Activated CD8-positive, alpha-beta T cell treated with anti-CD3 and anti-CD28 coated beads for 36 hours (primary cell): ENCODE data around the gene MICB. TPM values are rescaled to one million over a fixed set of nuclear protein-coding genes. Genes with fewer than 3 reads are reported as not detected.

Source experiments
- ATAC-seq: fragments of 200-7000 bp; cut with Tn5 transposase; one replicate; pipeline ENCODE4 v1.10.0; 2021; ENCODE audit warnings: mild to moderate bottlenecking, moderate library complexity
- CTCF ChIA-PET: fragments of 350-600 bp; sonication (Branson Sonifier 250); formaldehyde crosslinking; loops from one replicate; lab custom pipeline; 2021; ENCODE audit warnings: antibody characterized with exemption; lab: Charles Lee
- POLR2A ChIA-PET: fragments of 350-600 bp; sonication (Branson Sonifier 250); formaldehyde crosslinking; loops from one replicate; lab custom pipeline; 2021; ENCODE audit warnings: antibody characterized with exemption; lab: Charles Lee
- DNase-seq: peaks from one replicate; pipeline ENCODE4 v3.0.0-alpha.2; 2020
- H3K27ac Mint-ChIP-seq: one replicate; pipeline ENCODE4 v1.8.0; 2021; ENCODE audit warnings: mild to moderate bottlenecking, mixed read lengths
- H3K27me3 Mint-ChIP-seq: one replicate; pipeline ENCODE4 v1.8.0; 2021; ENCODE audit warnings: mixed read lengths
- H3K36me3 Mint-ChIP-seq: one replicate; pipeline ENCODE4 v1.8.0; 2021; ENCODE audit warnings: low read depth, mixed read lengths
- H3K4me1 Mint-ChIP-seq: one replicate; pipeline ENCODE4 v1.8.0; 2021; ENCODE audit warnings: low read depth, mixed read lengths
- H3K4me3 Mint-ChIP-seq: one replicate; pipeline ENCODE4 v1.8.0; 2021; ENCODE audit warnings: mild to moderate bottlenecking, moderate library complexity, mixed read lengths
- H3K9me3 Mint-ChIP-seq: one replicate; pipeline ENCODE4 v1.8.0; 2021; ENCODE audit warnings: mixed read lengths
- intact Hi-C: fragments of 100-400 bp; cut with micrococcal nuclease; formaldehyde crosslinking; loops from one replicate; pipeline ENCODE4 v1.10.0; 2022
- total RNA-seq, 2 experiments: library from RNA; stranded (reverse); gene quantifications; one replicate each; pipeline ENCODE4 v1.2.3, GENCODE V29; 2021
- TF ChIP-seq, protein P1 (sequence below): fragments of 200-600 bp; IDR thresholded peaks from one replicate; pipeline ENCODE4 v1.8.0; 2022; ENCODE audit warnings: antibody characterized with exemption, mild to moderate bottlenecking

The MICB gene
- total RNA-seq, 2 experiments from 2014 or later = 17.0 to 17.7 TPM

DNA sequence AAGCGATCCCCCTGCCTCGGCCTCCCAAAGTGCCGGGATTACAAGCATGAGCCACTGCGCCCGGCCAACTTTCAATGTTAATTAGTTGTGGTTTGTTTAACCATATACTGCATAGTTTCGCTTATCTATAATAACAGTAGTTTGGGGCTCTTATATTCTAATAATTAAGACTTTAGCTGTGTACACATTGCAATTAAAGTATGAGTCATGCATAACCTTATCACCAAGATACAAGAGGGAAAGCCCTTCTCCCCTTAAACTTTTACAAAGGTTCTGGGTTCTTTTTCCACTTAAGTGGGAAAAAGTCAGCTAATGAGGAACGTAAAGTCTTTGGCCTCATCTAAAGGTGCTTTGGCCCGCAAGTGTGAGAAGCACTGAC, 27.6 kb downstream of the MICB start:
- Mint-ChIP-seq H3K27ac (no peak overlapping the region), H3K4me1 (no peaks in the 10 kb centered on the region), H3K9me3 (no peaks in the 10 kb centered on the region), H3K4me3 (no peak overlapping the region), H3K36me3 (peaks cover 9% of the 10 kb centered on the region), H3K27me3 (peaks cover 2% of the 10 kb centered on the region)
- CTCF ChIA-PET = interaction anchor here (1.3 kb wide), 1 partner anchor 83 kb away, joined by 5 read pairs; no protein-coding TSS in a partner anchor
- TF ChIP-seq, protein P1, sequence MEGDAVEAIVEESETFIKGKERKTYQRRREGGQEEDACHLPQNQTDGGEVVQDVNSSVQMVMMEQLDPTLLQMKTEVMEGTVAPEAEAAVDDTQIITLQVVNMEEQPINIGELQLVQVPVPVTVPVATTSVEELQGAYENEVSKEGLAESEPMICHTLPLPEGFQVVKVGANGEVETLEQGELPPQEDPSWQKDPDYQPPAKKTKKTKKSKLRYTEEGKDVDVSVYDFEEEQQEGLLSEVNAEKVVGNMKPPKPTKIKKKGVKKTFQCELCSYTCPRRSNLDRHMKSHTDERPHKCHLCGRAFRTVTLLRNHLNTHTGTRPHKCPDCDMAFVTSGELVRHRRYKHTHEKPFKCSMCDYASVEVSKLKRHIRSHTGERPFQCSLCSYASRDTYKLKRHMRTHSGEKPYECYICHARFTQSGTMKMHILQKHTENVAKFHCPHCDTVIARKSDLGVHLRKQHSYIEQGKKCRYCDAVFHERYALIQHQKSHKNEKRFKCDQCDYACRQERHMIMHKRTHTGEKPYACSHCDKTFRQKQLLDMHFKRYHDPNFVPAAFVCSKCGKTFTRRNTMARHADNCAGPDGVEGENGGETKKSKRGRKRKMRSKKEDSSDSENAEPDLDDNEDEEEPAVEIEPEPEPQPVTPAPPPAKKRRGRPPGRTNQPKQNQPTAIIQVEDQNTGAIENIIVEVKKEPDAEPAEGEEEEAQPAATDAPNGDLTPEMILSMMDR = no peak
- intact Hi-C loops = no loop called here
- DNase-seq (no peak), ATAC-seq (no peak)
- POLR2A ChIA-PET = interaction anchor here (2.3 kb wide), 1 partner anchor 15 kb away, joined by 7 read pairs; the partner anchor contains the start of gene DDX39B

DNA sequence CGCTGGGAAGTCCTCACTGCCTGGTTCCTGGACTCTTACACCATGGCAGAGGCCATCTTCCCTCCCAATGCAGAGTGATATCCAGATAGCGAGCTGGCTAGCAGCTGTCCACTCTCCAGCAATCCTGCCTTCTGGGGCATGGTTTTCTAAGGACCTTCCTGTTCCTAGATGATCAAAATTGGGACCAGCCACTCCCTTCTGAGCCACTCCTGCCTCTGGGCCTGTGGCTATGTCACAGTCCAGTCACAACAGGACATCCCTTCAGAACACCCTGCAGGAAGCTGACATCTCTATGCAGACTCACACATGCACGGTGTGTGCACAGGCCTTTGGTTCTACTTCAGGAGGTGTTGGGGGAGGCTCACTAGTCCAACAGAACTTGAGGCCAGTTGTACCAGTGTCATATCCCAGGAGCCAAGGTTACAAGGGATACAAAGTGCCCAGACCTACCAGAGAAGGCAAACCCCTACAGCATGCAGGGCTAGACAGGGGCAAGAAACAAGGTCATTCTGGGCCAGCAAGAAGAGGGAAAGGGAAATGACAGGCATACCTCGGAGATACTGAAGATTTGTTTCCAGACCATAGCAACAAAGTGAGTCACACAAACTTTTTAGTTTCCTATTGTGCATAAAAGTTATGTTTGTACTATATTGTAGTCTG, 28.1 kb downstream of the MICB start:
- Mint-ChIP-seq H3K27me3 (peaks cover 2% of the 10 kb centered on the region), H3K36me3 (peaks cover 14% of the 10 kb centered on the region), H3K4me1 (no peaks in the 10 kb centered on the region), H3K4me3 (no peak overlapping the region), H3K9me3 (no peaks in the 10 kb centered on the region), H3K27ac (no peak overlapping the region)
- peak; percentile 17 for ATAC-seq
- TF ChIP-seq, protein P1 = no peak
- ChIA-PET CTCF (no interaction called here), POLR2A (interaction anchor here (2.3 kb wide), 1 partner anchor 15 kb away, joined by 7 read pairs; the partner anchor contains the start of gene DDX39B)
- intact Hi-C loops = no loop called here
- DNase-seq = no peak

DNA sequence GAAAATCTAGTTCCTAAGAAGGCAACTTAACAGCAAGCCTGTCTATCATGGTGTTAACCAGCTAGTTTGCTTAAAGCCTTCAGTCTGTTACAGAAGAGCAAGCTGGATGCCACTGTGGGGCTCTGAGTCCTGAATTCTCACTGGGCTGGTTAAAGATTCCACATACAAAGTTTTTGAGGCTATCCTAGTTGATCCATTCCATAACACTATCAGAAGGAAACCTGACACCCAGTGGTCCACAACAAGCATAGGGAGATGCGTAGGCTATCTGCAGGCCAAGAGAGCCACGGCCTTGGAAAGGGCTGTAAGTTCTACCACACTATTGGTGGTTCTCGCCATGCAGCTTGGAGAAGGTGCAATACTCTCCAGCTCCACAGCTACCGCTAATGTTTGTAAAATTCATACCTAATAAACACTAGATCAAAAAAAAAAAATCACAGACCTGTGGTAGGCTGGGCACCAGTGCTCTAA, 30.4 kb downstream of the MICB start:
- ChIA-PET CTCF (interaction anchor here (0.9 kb wide), 1 partner anchor 31 kb away, joined by 4 read pairs; the partner anchor contains the start of gene MICB), POLR2A (interaction anchor here (0.8 to 2.6 kb wide), 7 partner anchors 10 to 123 kb away, joined by 3 to 21 read pairs (median 6); partner anchors contain the start of genes DDX39B and MICB)
- Mint-ChIP-seq H3K27me3 (no peaks in the 10 kb centered on the region), H3K36me3 (peaks cover 31% of the 10 kb centered on the region), H3K4me1 (peaks cover 9% of the 10 kb centered on the region), H3K27ac (no peak overlapping the region), H3K9me3 (no peaks in the 10 kb centered on the region), H3K4me3 (no peak overlapping the region)
- intact Hi-C loops = no loop called here
- DNase-seq (no peak), ATAC-seq (no peak)
- TF ChIP-seq, protein P1 = no peak

- CTCF ChIA-PET = interaction anchor here (0.6 to 1.0 kb wide), 3 partner anchors 31 to 86 kb away, joined by 3 to 4 read pairs (median 3); partner anchors contain the start of gene MICB
Measured at GRCh38 chr6:31528821-31529328, 30.9 kb downstream of the MICB start, which contains the start of gene MCCD1. TSS of gene MCCD1 (plus strand) at chr6:31528962. CDS start at chr6:31529015, 53 bp downstream.

More at GRCh38 chr6:31528821-31529328, 30.9 kb downstream of the MICB start, which contains the start of gene MCCD1:
- POLR2A ChIA-PET = interaction anchor here (0.6 to 2.6 kb wide), 8 partner anchors 10 to 298 kb away, joined by 3 to 21 read pairs (median 6); partner anchors contain the start of genes DDX39B and MICB
- DNase-seq (no peak), ATAC-seq (peak; percentile 13)
- peaks cover 37% of the 10 kb centered on the region for H3K36me3 Mint-ChIP-seq
- intact Hi-C loops = no loop called here
- H3K27me3 Mint-ChIP-seq = no peaks in the 10 kb centered on the region
- H3K4me3 Mint-ChIP-seq = no peak within 1 kb of the TSS
- H3K4me1 Mint-ChIP-seq = peaks cover 10% of the 10 kb centered on the region
- TF ChIP-seq, protein P1 = no peak
- H3K27ac Mint-ChIP-seq = peak within 1 kb of the TSS; percentile 15
- no peaks in the 10 kb centered on the region for H3K9me3 Mint-ChIP-seq
